HG02642 (cell line): ENCODE measurements around the gene RNF31.
"Not testable (repeated sequence)": the region's sequence is repeated elsewhere in the genome, so short reads cannot be mapped to it uniquely, and the experiment has no call there.

ENCODE experiments used
- ATAC-seq: cut with Tn5 transposase; IDR thresholded peaks from one replicate; pipeline ENCODE4 v1.9.1; 2021; ENCODE audit warnings: mild to moderate bottlenecking; ENCODE audit not compliant: unreplicated experiment, poor library complexity

The RNF31 gene

DNA sequence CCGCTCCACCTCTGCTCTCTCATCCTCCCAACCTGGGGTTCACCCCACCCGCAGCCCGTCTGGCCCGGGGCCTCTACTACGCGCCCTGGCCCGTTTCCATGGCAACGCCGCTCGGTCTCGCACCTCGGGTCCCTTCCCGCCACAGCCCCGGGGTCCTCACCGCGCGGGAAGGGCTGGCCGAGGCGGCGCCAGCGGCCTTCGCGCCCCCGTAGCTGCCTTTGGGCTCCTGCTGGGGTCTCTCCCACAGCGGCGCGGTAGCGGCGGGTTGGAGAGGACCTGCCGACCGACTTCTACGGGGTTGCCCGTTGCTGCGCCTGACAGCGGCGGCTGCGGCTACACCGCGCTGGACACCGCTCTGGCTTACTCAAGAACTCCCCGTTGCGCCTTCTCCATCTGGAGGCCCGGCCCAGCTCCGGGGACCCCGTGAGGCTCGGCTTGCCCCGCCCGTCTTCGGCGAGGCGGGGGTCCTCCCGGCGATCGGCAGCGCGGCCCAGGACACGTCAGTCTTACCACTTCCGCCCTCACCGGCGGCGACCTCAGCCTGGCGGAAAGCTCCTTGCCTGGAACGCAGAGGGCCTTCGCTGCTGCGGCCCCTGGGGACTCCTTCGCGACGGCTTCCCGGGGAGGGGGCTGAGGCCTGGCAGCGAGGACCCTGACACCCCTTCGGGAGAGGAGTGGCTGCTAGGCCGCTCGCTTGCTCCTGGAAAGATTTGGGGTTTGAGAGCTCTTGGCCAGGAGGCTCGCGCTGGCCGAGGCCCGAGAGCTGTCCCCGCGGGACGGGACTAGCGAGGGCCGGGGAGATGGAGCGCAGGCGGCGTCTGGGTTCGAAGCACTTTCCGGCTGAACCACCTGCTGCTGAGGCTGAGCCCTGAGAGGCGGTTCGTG, 48.1 kb downstream of the RNF31 start, which contains the start of gene TM9SF1:
Gene TM9SF1, minus strand, starts transcription at position 256 of the 885 bp plus-strand sequence. CDS start 422 bp downstream, outside the sequence.
- peak; percentile 83 for ATAC-seq

DNA sequence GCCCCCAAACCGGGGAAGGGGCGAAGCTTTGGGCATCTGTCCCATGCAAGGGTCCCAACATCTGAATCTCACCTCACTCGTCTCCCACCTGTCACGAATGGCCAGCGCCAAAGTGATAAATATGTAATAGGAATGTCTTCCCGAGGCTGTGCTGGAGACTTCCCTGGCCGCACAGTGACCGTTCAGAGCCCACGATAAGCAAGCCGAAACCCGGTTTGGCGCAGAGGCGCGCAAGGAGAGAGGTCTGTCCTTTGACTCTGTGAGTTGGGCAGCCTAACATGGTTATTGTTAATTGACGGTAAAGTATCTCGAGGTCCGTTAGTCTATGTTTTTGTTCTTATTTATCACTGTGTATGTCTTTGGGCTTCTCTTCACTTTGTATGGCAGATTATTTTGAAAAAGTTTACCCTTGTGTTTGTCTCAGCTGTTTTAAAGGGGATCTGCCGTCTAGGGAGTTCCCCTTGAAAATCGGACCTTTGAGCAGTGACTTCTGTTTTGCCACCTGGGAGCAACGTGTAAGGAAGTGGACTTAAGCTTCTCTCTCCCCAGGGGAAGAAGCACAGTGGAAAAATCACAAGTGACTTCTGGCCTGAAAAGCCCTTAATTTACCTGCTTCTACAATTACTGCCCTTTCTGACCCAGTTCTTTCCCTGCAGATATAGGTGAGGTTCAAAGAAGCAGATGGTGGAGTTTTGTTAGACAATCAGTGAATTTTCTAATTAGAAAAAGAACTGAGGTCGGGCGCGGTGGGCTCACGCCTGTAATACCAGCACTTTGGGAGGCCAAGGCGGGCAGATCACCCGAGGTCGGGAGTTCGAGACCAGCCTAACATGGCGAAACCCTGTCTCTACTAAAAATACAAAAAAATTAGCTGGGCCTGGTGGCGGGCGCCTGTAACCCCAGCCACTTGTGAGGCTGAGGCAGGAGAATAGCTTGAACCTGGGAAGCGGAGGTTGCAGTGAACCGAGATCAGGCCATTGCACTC, 49.1 kb downstream of the RNF31 start:
- ATAC-seq = peak; percentile 28

DNA sequence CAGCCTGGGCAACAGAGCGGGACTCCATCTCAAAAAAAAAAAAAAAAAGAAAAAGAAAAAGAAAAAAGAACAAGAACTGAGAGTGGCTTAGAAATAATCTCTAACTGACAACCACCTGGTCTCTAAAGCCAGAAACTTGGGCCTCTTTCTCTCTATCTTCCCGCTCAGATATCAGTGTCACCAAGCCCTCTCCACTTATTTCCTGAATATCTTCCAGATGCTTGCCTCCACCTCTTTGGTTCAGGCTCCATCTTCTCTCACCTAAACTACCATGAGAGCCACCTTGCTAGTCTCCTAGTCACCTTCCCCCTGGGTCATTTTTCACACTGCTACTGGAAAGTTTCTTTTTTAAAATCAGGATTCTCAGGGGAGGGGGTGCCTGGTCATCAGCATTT, 49.8 kb downstream of the RNF31 start:
- ATAC-seq = no peak

DNA sequence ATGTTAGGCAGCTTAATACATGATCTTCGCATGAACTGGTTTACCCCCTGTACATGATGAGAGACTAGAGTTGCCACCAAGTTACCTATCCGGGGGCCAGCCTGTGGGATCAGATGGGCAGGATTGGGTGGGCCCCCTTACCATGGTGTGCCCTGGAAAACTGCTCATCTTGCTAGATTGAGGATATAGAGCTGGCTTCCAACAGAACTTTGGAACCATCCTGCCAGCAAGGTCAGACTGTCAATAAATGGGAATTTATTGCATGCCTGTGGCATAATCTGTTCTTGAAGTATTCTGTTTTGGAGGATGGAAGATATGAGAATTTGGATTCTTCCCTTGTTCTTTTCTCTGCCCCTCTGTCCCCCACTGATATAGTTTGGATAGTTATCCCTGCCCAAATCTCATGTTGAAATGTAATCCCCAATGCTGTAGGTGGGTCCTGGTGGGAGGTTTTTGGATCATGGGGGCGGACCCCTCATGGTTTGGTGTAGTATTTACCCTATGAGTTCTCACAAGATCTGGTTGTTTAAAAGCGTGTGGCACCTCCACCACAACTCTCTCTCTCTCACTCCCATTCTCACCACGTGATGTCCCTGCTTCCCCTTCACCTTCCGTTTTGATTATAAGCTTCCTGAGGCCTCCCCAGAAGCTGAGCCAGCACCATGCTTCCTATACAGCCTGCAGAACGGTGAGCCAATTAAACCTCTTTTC, 51.7 kb downstream of the RNF31 start:
- no peak for ATAC-seq

DNA sequence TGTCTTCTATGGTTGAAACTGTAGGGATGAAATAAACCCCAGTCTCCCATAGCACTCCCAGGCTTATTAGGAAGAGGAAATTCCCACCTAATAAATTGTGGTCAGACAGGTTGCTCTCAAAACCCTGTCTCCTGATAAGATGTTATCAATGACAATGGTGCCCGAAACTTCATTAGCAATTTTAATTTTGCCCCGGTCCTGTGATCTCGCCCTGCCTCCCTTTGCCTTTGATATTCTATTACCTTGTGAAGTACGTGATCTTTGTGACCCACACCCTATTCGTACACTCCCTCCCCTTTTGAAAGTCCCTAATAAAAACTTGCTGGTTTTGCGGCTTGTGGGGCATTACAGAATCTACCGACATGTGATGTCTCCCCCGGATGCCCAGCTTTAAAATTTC, 55.2 kb downstream of the RNF31 start:
- ATAC-seq = not testable (repeated sequence)

DNA sequence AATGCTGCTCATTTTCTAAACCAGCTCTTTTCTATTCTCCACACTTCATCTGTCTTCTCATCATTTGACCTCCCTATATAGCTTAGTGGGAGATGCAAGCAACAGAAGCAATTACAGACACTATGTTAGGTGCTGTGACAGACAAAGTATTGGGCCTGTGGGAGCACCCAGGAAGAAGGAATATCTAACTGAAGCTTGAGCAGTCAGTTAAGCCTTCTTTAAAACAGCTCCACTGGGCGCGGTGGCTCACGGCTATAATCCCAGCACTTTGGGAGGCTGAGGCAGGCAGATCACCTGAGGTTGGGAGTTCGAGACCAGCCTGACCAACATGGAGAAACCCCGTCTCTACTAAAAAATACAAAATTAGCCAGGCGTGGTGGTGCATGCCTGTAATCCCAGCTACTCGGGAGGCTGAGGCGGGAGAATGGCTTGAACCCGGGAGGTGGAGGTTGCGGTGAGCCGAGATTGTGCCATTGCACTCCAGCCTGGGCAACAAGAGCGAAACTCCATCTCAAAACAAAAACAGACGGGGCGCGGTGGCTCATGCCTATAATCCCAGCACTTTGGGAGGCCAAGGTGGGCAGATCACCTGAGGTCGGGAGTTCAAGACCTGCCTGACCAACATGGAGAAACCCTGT, 56.1 kb downstream of the RNF31 start:
- ATAC-seq = not testable (repeated sequence)

DNA sequence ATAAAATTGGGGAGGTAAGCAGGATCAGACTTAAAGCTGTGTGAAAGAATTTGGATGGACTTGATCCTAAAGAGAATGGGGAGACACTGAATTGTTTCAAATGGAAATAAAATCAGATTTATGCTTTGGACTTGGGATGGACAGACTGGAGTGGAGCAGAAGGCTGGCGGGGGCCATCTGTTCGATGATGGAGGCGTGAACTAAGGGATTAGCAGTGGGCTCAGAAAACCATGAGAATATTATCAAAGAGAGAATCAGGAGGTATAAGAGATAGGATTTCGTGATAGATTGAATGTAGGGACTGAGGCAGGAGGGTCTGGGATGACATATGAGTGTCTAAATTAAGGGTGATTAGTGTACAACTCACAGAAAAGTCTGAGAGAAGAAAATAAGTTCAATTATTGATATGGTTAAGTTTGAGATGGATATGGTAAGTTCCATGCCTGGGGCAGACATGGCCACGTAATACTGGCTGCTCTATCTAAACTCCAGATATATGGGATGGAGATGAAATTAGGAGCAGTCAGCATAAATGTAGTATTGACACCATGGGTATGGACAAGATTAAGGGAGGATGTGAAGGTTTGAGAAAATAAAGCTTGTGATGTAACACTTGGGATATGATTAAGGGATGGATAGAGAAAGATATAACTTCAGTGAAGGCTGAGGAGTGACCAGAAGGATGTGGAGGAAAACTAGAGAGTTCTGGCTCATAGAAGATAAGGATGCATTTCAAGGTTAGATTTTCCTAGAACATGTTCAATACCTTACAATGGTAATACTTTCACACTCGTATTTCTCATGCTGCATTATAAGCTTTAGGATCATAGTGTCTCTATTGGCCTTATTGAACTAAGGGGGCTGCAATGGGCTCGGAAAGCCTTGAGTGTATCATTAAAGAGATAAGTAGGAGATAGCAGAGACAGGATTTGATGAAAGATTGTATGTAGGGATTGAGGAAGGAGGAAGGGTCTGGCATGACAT, 57.2 kb downstream of the RNF31 start:
- ATAC-seq = no peak

DNA sequence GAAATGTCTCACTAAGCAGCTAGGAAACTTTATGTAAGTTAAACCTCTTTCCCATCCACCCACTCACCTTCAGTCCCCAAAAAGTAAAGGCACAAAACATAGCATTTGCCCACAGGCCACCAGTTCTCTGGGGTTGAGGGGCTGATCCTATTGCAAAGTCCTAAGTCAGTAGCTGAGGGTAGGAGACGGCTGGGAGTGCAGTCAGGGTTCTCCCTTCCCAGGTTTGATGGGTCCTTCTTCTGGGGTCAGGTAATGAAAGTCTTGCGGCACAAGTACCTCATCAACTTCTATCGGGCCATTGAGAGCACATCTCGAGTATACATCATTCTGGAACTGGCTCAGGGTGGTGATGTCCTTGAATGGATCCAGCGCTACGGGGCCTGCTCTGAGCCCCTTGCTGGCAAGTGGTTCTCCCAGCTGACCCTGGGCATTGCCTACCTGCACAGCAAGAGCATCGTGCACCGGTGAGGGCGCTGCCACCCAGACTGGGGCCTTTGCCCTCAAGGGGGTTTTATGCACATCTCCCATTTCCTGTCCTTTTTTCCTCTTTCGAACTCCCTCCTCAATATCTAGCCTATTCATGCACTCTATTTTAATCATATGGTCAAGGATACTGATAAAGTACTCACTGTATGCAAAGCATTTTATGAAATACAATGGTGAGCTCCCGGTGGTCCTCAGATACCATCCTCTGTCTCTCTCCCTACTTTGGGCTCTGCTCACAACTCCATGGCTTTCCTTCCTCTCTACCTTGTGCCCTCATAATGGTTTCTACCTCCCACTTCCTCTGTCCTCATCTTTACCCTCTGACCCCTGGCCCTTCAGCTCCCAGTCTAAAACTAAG, 59.2 kb downstream of the RNF31 start:
- no peak for ATAC-seq

DNA sequence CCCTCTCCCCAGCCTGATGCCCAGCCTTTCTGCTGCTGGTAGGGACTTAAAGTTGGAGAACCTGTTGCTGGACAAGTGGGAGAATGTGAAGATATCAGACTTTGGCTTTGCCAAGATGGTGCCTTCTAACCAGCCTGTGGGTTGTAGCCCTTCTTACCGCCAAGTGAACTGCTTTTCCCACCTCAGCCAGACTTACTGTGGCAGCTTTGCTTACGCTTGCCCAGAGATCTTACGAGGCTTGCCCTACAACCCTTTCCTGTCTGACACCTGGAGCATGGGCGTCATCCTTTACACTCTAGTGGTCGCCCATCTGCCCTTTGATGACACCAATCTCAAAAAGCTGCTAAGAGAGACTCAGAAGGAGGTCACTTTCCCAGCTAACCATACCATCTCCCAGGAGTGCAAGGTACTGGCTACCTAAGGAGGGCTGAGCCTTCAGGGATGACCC, 59.8 kb downstream of the RNF31 start:
- no peak for ATAC-seq

DNA sequence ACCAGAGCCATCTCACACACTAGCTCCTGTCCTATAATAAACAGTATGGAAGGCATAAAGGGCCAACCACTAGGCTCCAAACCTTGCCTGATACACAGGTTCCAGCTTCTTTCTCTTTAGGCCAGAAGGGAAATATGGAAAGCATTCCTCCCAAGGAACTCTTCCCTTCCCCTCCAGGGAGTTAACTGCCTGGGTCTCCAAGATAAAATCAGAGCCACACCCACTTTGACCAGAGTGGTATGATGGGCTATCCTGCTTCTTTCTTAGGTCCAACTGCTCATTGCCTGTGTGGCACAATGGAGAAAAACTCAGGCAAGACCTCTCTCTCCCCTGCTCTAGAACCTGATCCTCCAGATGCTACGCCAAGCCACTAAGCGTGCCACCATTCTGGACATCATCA, 60.3 kb downstream of the RNF31 start:
- ATAC-seq = no peak
